K562 (cell line): Measurements from ENCODE around the gene ABT1. TPM values are rescaled to one million over a fixed set of nuclear protein-coding genes. Genes with fewer than 3 reads are reported as not detected.

Experiments used
- ARID2 ChIP-seq: fragments of 450-650 bp; IDR thresholded peaks from 2 replicates; pipeline ENCODE4 v1.6.1; 2017; ENCODE audit warnings: antibody characterized with exemption, mild to moderate bottlenecking
- ATF7 ChIP-seq: fragments of 450-650 bp; IDR thresholded peaks from 2 replicates; pipeline ENCODE4 v1.7.1; 2014; ENCODE audit warnings: mild to moderate bottlenecking, moderate library complexity
- CBX3 ChIP-seq, 2 experiments: IDR thresholded peaks; 1 replicate in 1 of 2; 2 replicates in 1 of 2; pipeline ENCODE4 v1.6.1; 2012; ENCODE audit warnings: inconsistent platforms in 2 of 2, low read length in 2 of 2, borderline replicate concordance in 1 of 2, control low read depth in 1 of 2
- CBX8 ChIP-seq: fragments of 200-600 bp; sonication (generic); IDR thresholded peaks from 2 replicates; pipeline ENCODE4 v1.6.1; 2012; ENCODE audit warnings: borderline replicate concordance, mixed run types, low read depth, mild to moderate bottlenecking, moderate library complexity, mixed read lengths, low read length, control low read depth, inconsistent platforms; ENCODE audit not compliant: poor library complexity, severe bottlenecking; ENCODE audit errors: extremely low read depth
- ETV5 ChIP-seq: sonication (generic); formaldehyde crosslinking; IDR thresholded peaks from 2 replicates; pipeline ENCODE4 v1.4.0; 2020; ENCODE audit warnings: low read depth, mild to moderate bottlenecking, missing genetic modification reagents
- EWSR1 ChIP-seq: fragments of 450-650 bp; IDR thresholded peaks from 2 replicates; pipeline ENCODE4 v1.6.1; 2018; ENCODE audit warnings: borderline replicate concordance, mild to moderate bottlenecking, low read depth, moderate library complexity; ENCODE audit not compliant: partially characterized antibody
- EZH2 ChIP-seq: IDR thresholded peaks from 2 replicates; pipeline ENCODE4 v1.6.1; 2012; ENCODE audit warnings: low read depth, mild to moderate bottlenecking, inconsistent platforms, low read length, borderline replicate concordance
- FIP1L1 ChIP-seq: fragments of 200-400 bp; formaldehyde crosslinking; IDR thresholded peaks from 2 replicates; pipeline ENCODE4 v1.6.1; 2018; ENCODE audit warnings: mild to moderate bottlenecking, low read depth, low read length; ENCODE audit not compliant: poor library complexity, severe bottlenecking
- HCFC1 ChIP-seq: IDR thresholded peaks from 2 replicates; pipeline ENCODE4 v1.6.1; 2012; ENCODE audit warnings: low read depth, low read length, improper control_type of control experiment
- HEY1 ChIP-seq: fragments of 250-450 bp; sonication (Bioruptor Pico); IDR thresholded peaks from 2 replicates; pipeline ENCODE4 v1.5.0; 2020; ENCODE audit warnings: mild to moderate bottlenecking, moderate library complexity, borderline replicate concordance
- HSF4 ChIP-seq: fragments of 250-450 bp; sonication (Bioruptor Pico); IDR thresholded peaks from 2 replicates; pipeline ENCODE4 v2.1.2; 2022; ENCODE audit warnings: mild to moderate bottlenecking, moderate library complexity, borderline replicate concordance
- KLF16 ChIP-seq: IDR thresholded peaks from 2 replicates; pipeline ENCODE4 v1.6.1; 2016; ENCODE audit warnings: antibody characterized with exemption
- NFE2 ChIP-seq: IDR thresholded peaks from 2 replicates; pipeline ENCODE4 v1.6.1; 2014; ENCODE audit warnings: antibody characterized with exemption, low read depth
- NFE2L1 ChIP-seq: fragments of 450-650 bp; IDR thresholded peaks from 2 replicates; pipeline ENCODE4 v1.6.1; 2016; ENCODE audit warnings: missing genetic modification characterization, low read depth, mild to moderate bottlenecking, missing compliant biosample characterization, moderate library complexity, borderline replicate concordance
- NFXL1 ChIP-seq: fragments of 450-650 bp; formaldehyde crosslinking; IDR thresholded peaks from 2 replicates; pipeline ENCODE4 v1.4.0; 2021; ENCODE audit warnings: mild to moderate bottlenecking
- PHF21A ChIP-seq: fragments of 450-650 bp; IDR thresholded peaks from 2 replicates; pipeline ENCODE4 v1.6.1; 2017; ENCODE audit warnings: low read depth, borderline replicate concordance
- RCOR1 ChIP-seq, 2 experiments: IDR thresholded peaks; 2 replicates each; pipeline ENCODE4 v1.6.1; 2012; ENCODE audit warnings: low read depth in 2 of 2, low read length in 2 of 2, borderline replicate concordance in 1 of 2, improper control_type of control experiment in 1 of 2
- SMARCA4 ChIP-seq: fragments of 450-650 bp; IDR thresholded peaks from 2 replicates; pipeline ENCODE4 v1.6.1; 2016
- SRSF9 ChIP-seq: fragments of 200-400 bp; formaldehyde crosslinking; IDR thresholded peaks from 2 replicates; pipeline ENCODE4 v1.6.1; 2017; ENCODE audit warnings: low read depth, low read length, borderline replicate concordance
- ZBTB17 ChIP-seq: fragments of 450-650 bp; formaldehyde crosslinking; IDR thresholded peaks from 2 replicates; pipeline ENCODE4 v1.4.0; 2020; ENCODE audit warnings: mild to moderate bottlenecking
- ZNF347 ChIP-seq: fragments of 450-650 bp; formaldehyde crosslinking; IDR thresholded peaks from 2 replicates; pipeline ENCODE4 v1.4.0; 2020; ENCODE audit warnings: low read depth, mild to moderate bottlenecking, moderate library complexity
- ZNF445 ChIP-seq: fragments of 250-450 bp; sonication (Bioruptor Pico); IDR thresholded peaks from 2 replicates; pipeline ENCODE4 v1.4.0; 2020; ENCODE audit warnings: low read depth, mild to moderate bottlenecking, moderate library complexity
- polyA plus RNA-seq, 8 experiments: library from polyadenylated mRNA; depleted of rRNA in 4 of 8; stranded (reverse) in 5 of 8; unstranded in 3 of 8; fragments of >200 nt; fragmentation: Nextera tagmentation in 2 of 8; fragmentation: Illumina TruSeq in 1 of 8; extraction: Ambion mirVana in 2 of 8; extraction: Trizol in 1 of 8; gene quantifications; 2 replicates each; pipeline versions ENCODE4 v1.2.1 to v1.2.3, GENCODE V29; 2011 to 2014; ENCODE audit warnings: inconsistent platforms in 1 of 8, missing spikeins in 1 of 8
- total RNA-seq, 7 experiments: library from RNA; depleted of rRNA in 6 of 7; stranded (reverse); fragments of >200 nt in 6 of 7; fragmentation: Illumina TruSeq in 2 of 7; extraction: Trizol in 2 of 7; gene quantifications; 2 replicates each; pipeline versions ENCODE4 v1.2.1 to v1.2.3, GENCODE V29; 2011 to 2021; ENCODE audit warnings: low replicate concordance in 1 of 7
- TF ChIP-seq, protein P1 (sequence below): fragments of 450-650 bp; formaldehyde crosslinking; IDR thresholded peaks from 2 replicates; pipeline ENCODE4 v1.4.0; 2020; ENCODE audit warnings: mild to moderate bottlenecking, mixed read lengths
- TF ChIP-seq, protein P2 (sequence below): sonication (generic); formaldehyde crosslinking; IDR thresholded peaks from 2 replicates; pipeline ENCODE4 v1.8.0; 2022; ENCODE audit warnings: missing genetic modification reagents, mild to moderate bottlenecking, moderate library complexity, borderline replicate concordance
- TF ChIP-seq, protein P3 (sequence below): sonication (generic); formaldehyde crosslinking; IDR thresholded peaks from 2 replicates; pipeline ENCODE4 v1.8.1; 2023; ENCODE audit warnings: mild to moderate bottlenecking, missing genetic modification reagents, moderate library complexity
- TF ChIP-seq, protein P4 (sequence below): fragments of 450-650 bp; formaldehyde crosslinking; IDR thresholded peaks from 2 replicates; pipeline ENCODE4 v1.4.0; 2022; ENCODE audit warnings: mild to moderate bottlenecking, moderate library complexity

The ABT1 gene
- total and polyA plus RNA-seq, 9 of the 15 experiments (the other 6 are each of a cell fraction or from before 2014, with no cell fraction given), result 8.8 to 52.7 (median 40.7) TPM

DNA sequence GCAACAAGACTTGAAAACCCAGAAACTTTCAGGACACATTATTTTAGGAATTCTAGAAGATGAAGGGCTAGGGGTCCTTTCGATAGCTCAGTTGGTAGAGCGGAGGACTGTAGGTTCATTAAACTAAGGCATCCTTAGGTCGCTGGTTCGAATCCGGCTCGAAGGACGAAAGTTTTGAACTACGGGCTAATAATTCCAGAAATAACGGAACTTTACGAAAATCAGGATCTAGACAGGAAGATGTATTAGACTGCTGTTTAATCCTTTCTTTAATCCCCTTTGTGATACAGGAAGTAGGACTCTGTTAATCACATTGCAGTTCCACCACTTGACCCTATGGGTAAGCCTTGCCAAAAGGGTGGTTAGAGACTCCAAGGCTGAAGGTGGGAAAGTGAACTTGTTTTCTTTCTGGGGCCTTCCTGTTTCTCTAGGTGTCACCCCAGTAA is 21.2 kb upstream of the ABT1 start (continued):
- TF ChIP-seq, protein P1, sequence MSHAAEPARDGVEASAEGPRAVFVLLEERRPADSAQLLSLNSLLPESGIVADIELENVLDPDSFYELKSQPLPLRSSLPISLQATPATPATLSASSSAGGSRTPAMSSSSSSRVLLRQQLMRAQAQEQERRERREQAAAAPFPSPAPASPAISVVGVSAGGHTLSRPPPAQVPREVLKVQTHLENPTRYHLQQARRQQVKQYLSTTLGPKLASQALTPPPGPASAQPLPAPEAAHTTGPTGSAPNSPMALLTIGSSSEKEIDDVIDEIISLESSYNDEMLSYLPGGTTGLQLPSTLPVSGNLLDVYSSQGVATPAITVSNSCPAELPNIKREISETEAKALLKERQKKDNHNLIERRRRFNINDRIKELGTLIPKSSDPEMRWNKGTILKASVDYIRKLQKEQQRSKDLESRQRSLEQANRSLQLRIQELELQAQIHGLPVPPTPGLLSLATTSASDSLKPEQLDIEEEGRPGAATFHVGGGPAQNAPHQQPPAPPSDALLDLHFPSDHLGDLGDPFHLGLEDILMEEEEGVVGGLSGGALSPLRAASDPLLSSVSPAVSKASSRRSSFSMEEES, result no peak
- TF ChIP-seq ZNF347 (no peak), ARID2 (no peak), ZNF445 (no peak), NFE2 (no peak), NFXL1 (CRISPR knock-in tag) (no peak), NFE2L1 (no peak), SRSF9 (no peak), EZH2 (no peak), FIP1L1 (no peak), HCFC1 (peak; percentile 6; the same call in 1 of the 2 replicates), CBX3 (IDR thresholded peaks at IDR 0.05; ENCODE audit: borderline replicate concordance in 1 of 2, low read length in 2 of 2) (peak in 1 of 2 experiments; percentile 65; a peak in 1 of 3 replicates), ETV5 (CRISPR knock-in tag) (0 out of 2 replicates have a peak, but pooled peaks have one; percentile 34), HSF4 (CRISPR knock-in tag) (no peak), ATF7 (peak; percentile 48; the same call in 1 of the 2 replicates), HEY1 (CRISPR knock-in tag) (no peak), CBX8 (no peak), PHF21A (no peak), KLF16 (no peak), SMARCA4 (no peak), RCOR1 (IDR thresholded peaks at IDR 0.05; ENCODE audit: borderline replicate concordance in 1 of 2, low read depth in 2 of 2, low read length in 2 of 2) (peak in 1 of 2 experiments; percentile 50; a peak in 1 of 4 replicates), EWSR1 (no peak), ZBTB17 (CRISPR knock-in tag) (no peak)
- TF ChIP-seq, protein P2, sequence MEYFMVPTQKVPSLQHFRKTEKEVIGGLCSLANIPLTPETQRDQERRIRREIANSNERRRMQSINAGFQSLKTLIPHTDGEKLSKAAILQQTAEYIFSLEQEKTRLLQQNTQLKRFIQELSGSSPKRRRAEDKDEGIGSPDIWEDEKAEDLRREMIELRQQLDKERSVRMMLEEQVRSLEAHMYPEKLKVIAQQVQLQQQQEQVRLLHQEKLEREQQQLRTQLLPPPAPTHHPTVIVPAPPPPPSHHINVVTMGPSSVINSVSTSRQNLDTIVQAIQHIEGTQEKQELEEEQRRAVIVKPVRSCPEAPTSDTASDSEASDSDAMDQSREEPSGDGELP, result no peak
- TF ChIP-seq, protein P3, sequence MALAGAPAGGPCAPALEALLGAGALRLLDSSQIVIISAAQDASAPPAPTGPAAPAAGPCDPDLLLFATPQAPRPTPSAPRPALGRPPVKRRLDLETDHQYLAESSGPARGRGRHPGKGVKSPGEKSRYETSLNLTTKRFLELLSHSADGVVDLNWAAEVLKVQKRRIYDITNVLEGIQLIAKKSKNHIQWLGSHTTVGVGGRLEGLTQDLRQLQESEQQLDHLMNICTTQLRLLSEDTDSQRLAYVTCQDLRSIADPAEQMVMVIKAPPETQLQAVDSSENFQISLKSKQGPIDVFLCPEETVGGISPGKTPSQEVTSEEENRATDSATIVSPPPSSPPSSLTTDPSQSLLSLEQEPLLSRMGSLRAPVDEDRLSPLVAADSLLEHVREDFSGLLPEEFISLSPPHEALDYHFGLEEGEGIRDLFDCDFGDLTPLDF (CRISPR knock-in tag), result no peak
- TF ChIP-seq, protein P4, sequence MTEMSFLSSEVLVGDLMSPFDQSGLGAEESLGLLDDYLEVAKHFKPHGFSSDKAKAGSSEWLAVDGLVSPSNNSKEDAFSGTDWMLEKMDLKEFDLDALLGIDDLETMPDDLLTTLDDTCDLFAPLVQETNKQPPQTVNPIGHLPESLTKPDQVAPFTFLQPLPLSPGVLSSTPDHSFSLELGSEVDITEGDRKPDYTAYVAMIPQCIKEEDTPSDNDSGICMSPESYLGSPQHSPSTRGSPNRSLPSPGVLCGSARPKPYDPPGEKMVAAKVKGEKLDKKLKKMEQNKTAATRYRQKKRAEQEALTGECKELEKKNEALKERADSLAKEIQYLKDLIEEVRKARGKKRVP (CRISPR knock-in tag), result no peak
